Activated T-helper 2 cell treated with anti-CD3 and anti-CD28 coated beads, Interferon-gamma antibody, Interleukin-2, Interleukin-4, amounts not matched to agents 10 μg/mL and 5 μg/mL and 100 μg/mL, durations not matched to agents 14 hours and 24 hours and 36 hours (primary cell): ENCODE data around the gene C4orf50. TPM values are rescaled to one million over a fixed set of nuclear protein-coding genes. Genes with fewer than 3 reads are reported as not detected.
"Not testable (repeated sequence)": the region's sequence is repeated elsewhere in the genome, so short reads cannot be mapped to it uniquely, and the experiment has no call there.

Experiments used
- DNase-seq: peaks from one replicate; pipeline ENCODE4 v3.0.0; 2021; ENCODE audit warnings: low spot score
- H3K27ac Mint-ChIP-seq: one replicate; pipeline ENCODE4 v1.8.0; 2021; ENCODE audit warnings: mixed read lengths
- H3K27me3 Mint-ChIP-seq: one replicate; pipeline ENCODE4 v1.8.0; 2021; ENCODE audit warnings: low read depth, mixed read lengths
- H3K36me3 Mint-ChIP-seq: one replicate; pipeline ENCODE4 v1.8.0; 2021; ENCODE audit warnings: low read depth, mixed read lengths
- H3K4me1 Mint-ChIP-seq: one replicate; pipeline ENCODE4 v1.8.0; 2021; ENCODE audit warnings: low read depth, mixed read lengths
- H3K4me3 Mint-ChIP-seq: one replicate; pipeline ENCODE4 v1.8.0; 2021; ENCODE audit warnings: low read depth, mild to moderate bottlenecking, moderate library complexity, mixed read lengths
- H3K9me3 Mint-ChIP-seq: one replicate; pipeline ENCODE4 v1.8.0; 2021; ENCODE audit warnings: mixed read lengths
- intact Hi-C: fragments of 100-400 bp; cut with micrococcal nuclease; formaldehyde crosslinking; loops from one replicate; pipeline ENCODE4 v1.15.1; 2023
- total RNA-seq: library from RNA; stranded (reverse); gene quantifications from 2 replicates; pipeline ENCODE4 v1.2.3, GENCODE V29; 2022

The C4orf50 gene
- total RNA-seq, 1 donor from 2014 or later, result 0.18 TPM

- intact Hi-C loops, result no loop called here
- Mint-ChIP-seq H3K36me3 (no peaks in the 10 kb centered on the region), H3K4me3 (no peak overlapping the region), H3K9me3 (no peaks in the 10 kb centered on the region), H3K27me3 (peaks cover 12% of the 10 kb centered on the region), H3K27ac (no peak overlapping the region), H3K4me1 (peaks cover 2% of the 10 kb centered on the region)
- DNase-seq, result no peak
Measured at GRCh38 chr4:6008092-6008551, 10.1 kb downstream of the C4orf50 start.

GRCh38 chr4:6005175-6005574, 13.1 kb downstream of the C4orf50 start:
- peaks cover 12% of the 10 kb centered on the region for H3K27me3 Mint-ChIP-seq
- H3K27ac Mint-ChIP-seq, result no peak overlapping the region
- DNase-seq, result no peak
- H3K4me3 Mint-ChIP-seq, result no peak overlapping the region
- no peaks in the 10 kb centered on the region for H3K9me3 Mint-ChIP-seq
- intact Hi-C loops, result no loop called here
- H3K4me1 Mint-ChIP-seq, result no peaks in the 10 kb centered on the region
- H3K36me3 Mint-ChIP-seq, result no peaks in the 10 kb centered on the region

GRCh38 chr4:6003485-6003884, 14.7 kb downstream of the C4orf50 start:
- H3K4me3 Mint-ChIP-seq, H3K9me3 Mint-ChIP-seq, H3K36me3 Mint-ChIP-seq, H3K27me3 Mint-ChIP-seq, DNase-seq, H3K27ac Mint-ChIP-seq, H3K4me1 Mint-ChIP-seq, intact Hi-C loops: not testable (repeated sequence)

GRCh38 chr4:6002926-6003325, 15.3 kb downstream of the C4orf50 start:
- no peak overlapping the region for H3K27ac Mint-ChIP-seq
- intact Hi-C loops, result no loop called here
- no peaks in the 10 kb centered on the region for H3K4me1 Mint-ChIP-seq
- H3K4me3 Mint-ChIP-seq, result no peak overlapping the region
- peaks cover 6% of the 10 kb centered on the region for H3K27me3 Mint-ChIP-seq
- H3K36me3 Mint-ChIP-seq, result no peaks in the 10 kb centered on the region
- DNase-seq, result no peak
- H3K9me3 Mint-ChIP-seq, result no peaks in the 10 kb centered on the region

- Mint-ChIP-seq H3K4me3 (no peak overlapping the region), H3K27ac (no peak overlapping the region), H3K4me1 (no peaks in the 10 kb centered on the region), H3K9me3 (no peaks in the 10 kb centered on the region), H3K27me3 (peaks cover 5% of the 10 kb centered on the region), H3K36me3 (no peaks in the 10 kb centered on the region)
- intact Hi-C loops, result no loop called here
- DNase-seq, result no peak
Measured at GRCh38 chr4:6002492-6002833, 15.8 kb downstream of the C4orf50 start.

GRCh38 chr4:6001680-6002491, 16.3 kb downstream of the C4orf50 start:
- no peak for DNase-seq
- H3K9me3 Mint-ChIP-seq, result no peaks in the 10 kb centered on the region
- no peaks in the 10 kb centered on the region for H3K4me1 Mint-ChIP-seq
- H3K4me3 Mint-ChIP-seq, result no peak overlapping the region
- H3K27me3 Mint-ChIP-seq, result peaks cover 1% of the 10 kb centered on the region
- no peak overlapping the region for H3K27ac Mint-ChIP-seq
- intact Hi-C loops, result no loop called here
- H3K36me3 Mint-ChIP-seq, result no peaks in the 10 kb centered on the region

GRCh38 chr4:5999830-6000365, 18.3 kb downstream of the C4orf50 start:
- intact Hi-C loops, result loop anchor here (10.0 kb wide), 1 partner anchor 225 kb away; no protein-coding TSS in a partner anchor
- H3K36me3 Mint-ChIP-seq, result no peaks in the 10 kb centered on the region
- no peaks in the 10 kb centered on the region for H3K27me3 Mint-ChIP-seq
- DNase-seq, result no peak
- H3K27ac Mint-ChIP-seq, result no peak overlapping the region
- no peaks in the 10 kb centered on the region for H3K9me3 Mint-ChIP-seq
- no peak overlapping the region for H3K4me3 Mint-ChIP-seq
- H3K4me1 Mint-ChIP-seq, result no peaks in the 10 kb centered on the region

- no peaks in the 10 kb centered on the region for H3K27me3 Mint-ChIP-seq
- no peak overlapping the region for H3K4me3 Mint-ChIP-seq
- H3K9me3 Mint-ChIP-seq, result no peaks in the 10 kb centered on the region
- intact Hi-C loops, result loop anchor here (10.0 kb wide), 1 partner anchor 225 kb away; no protein-coding TSS in a partner anchor
- DNase-seq, result no peak
- no peaks in the 10 kb centered on the region for H3K4me1 Mint-ChIP-seq
- no peaks in the 10 kb centered on the region for H3K36me3 Mint-ChIP-seq
- H3K27ac Mint-ChIP-seq, result no peak overlapping the region
Measured at GRCh38 chr4:5999356-5999755, 18.9 kb downstream of the C4orf50 start.

GRCh38 chr4:5998333-5998936, 19.8 kb downstream of the C4orf50 start:
- intact Hi-C loops, result loop anchor here (1.0 to 10.0 kb wide), 2 partner anchors 226 to 329 kb away; no protein-coding TSS in a partner anchor

GRCh38 chr4:5996641-5997040, 21.6 kb downstream of the C4orf50 start:
- Mint-ChIP-seq H3K27ac (no peak overlapping the region), H3K4me1 (no peaks in the 10 kb centered on the region), H3K9me3 (no peaks in the 10 kb centered on the region), H3K27me3 (no peaks in the 10 kb centered on the region), H3K36me3 (no peaks in the 10 kb centered on the region), H3K4me3 (no peak overlapping the region)
- DNase-seq, result no peak
- intact Hi-C loops, result loop anchor here (10.0 kb wide), 1 partner anchor 228 kb away; no protein-coding TSS in a partner anchor

More at GRCh38 chr4:5998333-5998936, 19.8 kb downstream of the C4orf50 start:
- Mint-ChIP-seq H3K4me1 (no peaks in the 10 kb centered on the region), H3K4me3 (no peak overlapping the region), H3K27me3 (no peaks in the 10 kb centered on the region), H3K9me3 (no peaks in the 10 kb centered on the region), H3K36me3 (no peaks in the 10 kb centered on the region), H3K27ac (no peak overlapping the region)
- DNase-seq, result peak; percentile 24

GRCh38 chr4:5995901-5996623, 22.2 kb downstream of the C4orf50 start:
- DNase-seq, result no peak
- no peaks in the 10 kb centered on the region for H3K9me3 Mint-ChIP-seq
- no peaks in the 10 kb centered on the region for H3K36me3 Mint-ChIP-seq
- intact Hi-C loops, result loop anchor here (10.0 kb wide), 1 partner anchor 229 kb away; no protein-coding TSS in a partner anchor
- no peak overlapping the region for H3K27ac Mint-ChIP-seq
- H3K4me1 Mint-ChIP-seq, result no peaks in the 10 kb centered on the region
- no peaks in the 10 kb centered on the region for H3K27me3 Mint-ChIP-seq
- H3K4me3 Mint-ChIP-seq, result no peak overlapping the region

- intact Hi-C loops, result loop anchor here (10.0 kb wide), 1 partner anchor 231 kb away; no protein-coding TSS in a partner anchor
Measured at GRCh38 chr4:5993876-5994811, 24.1 kb downstream of the C4orf50 start.

More at GRCh38 chr4:5993876-5994811, 24.1 kb downstream of the C4orf50 start:
- H3K27ac Mint-ChIP-seq, result no peak overlapping the region
- no peak for DNase-seq
- H3K27me3 Mint-ChIP-seq, result no peaks in the 10 kb centered on the region
- H3K9me3 Mint-ChIP-seq, result no peaks in the 10 kb centered on the region
- no peaks in the 10 kb centered on the region for H3K36me3 Mint-ChIP-seq
- no peak overlapping the region for H3K4me3 Mint-ChIP-seq
- H3K4me1 Mint-ChIP-seq, result no peaks in the 10 kb centered on the region
